Measurements from ENCODE around the gene RPS27.
A peak's percentile ranks its signal among the peaks of the same experiment; 100 is the strongest.

RPS27 gene

GRCh38 chr1:153990468-153991150 is at the start of gene RPS27:
TSS of gene RPS27 (plus strand) at chr1:153990762. CDS start at chr1:153990797, 35 bp downstream.
- DNase-seq = peak; percentile 37 to 96 (median 85)

- no peak for DNase-seq
These were observed 48.5 kb upstream of the RPS27 start for GRCh38 chr1:153941826-153942725.

- DNase-seq = no peak
These were observed 47.6 kb upstream of the RPS27 start for GRCh38 chr1:153942766-153943549.

GRCh38 chr1:153944005-153944826 is 46.3 kb upstream of the RPS27 start:
- no peak for DNase-seq

- no peak for DNase-seq
These were observed 45.8 kb upstream of the RPS27 start for GRCh38 chr1:153944827-153945117.

GRCh38 chr1:153945131-153945794 is 45.3 kb upstream of the RPS27 start:
- peak in 14 of 56 donors; percentile 11 to 36 (median 21) for DNase-seq

- DNase-seq = peak in 52 of 56 donors; percentile 25 to 83 (median 62)
These were observed 44.6 kb upstream of the RPS27 start for GRCh38 chr1:153945795-153946621.

- peak in 53 of 56 donors; percentile 26 to 82 (median 61) for DNase-seq
These were observed 43.8 kb upstream of the RPS27 start, which contains the start of gene DENND4B for GRCh38 chr1:153946622-153947241. TSS of gene DENND4B (minus strand) at chr1:153946718. CDS start at chr1:153944374, 2,344 bp downstream.

- no peak for DNase-seq
These were observed 39.4 kb upstream of the RPS27 start for GRCh38 chr1:153951183-153951582.

GRCh38 chr1:153951801-153952200 is 38.8 kb upstream of the RPS27 start:
- DNase-seq = no peak

- DNase-seq = no peak
These were observed 36.6 kb upstream of the RPS27 start for GRCh38 chr1:153953859-153954365.

- DNase-seq = no peak
These were observed 35.7 kb upstream of the RPS27 start for GRCh38 chr1:153954826-153955225.

- DNase-seq = no peak
These were observed 33.4 kb upstream of the RPS27 start for GRCh38 chr1:153956997-153957715.

- peak in 1 of 56 donors; percentile 44 for DNase-seq
These were observed 32.8 kb upstream of the RPS27 start for GRCh38 chr1:153957744-153958110.

- peak; percentile 65 to 100 (median 97) for DNase-seq
These were observed 32.2 kb upstream of the RPS27 start, which contains the start of gene CRTC2 for GRCh38 chr1:153958111-153958960. TSS of gene CRTC2 (minus strand) at chr1:153958612. CDS start at chr1:153958497, 115 bp downstream.

- DNase-seq = peak in 2 of 56 donors; percentile 62 to 73
These were observed 31.7 kb upstream of the RPS27 start for GRCh38 chr1:153958961-153959260.

GRCh38 chr1:153959454-153959853 is 31.1 kb upstream of the RPS27 start:
- DNase-seq = no peak
